ENCODE results near the gene TNFRSF13B.
A peak's percentile ranks its signal among the peaks of the same experiment; 100 is the strongest.

TNFRSF13B gene

GRCh38 chr17:16947470-16947869, 24.4 kb downstream of the TNFRSF13B start:
- peaks cover 11% of the 10 kb centered on the region; the same call in 1 of the 2 replicates for H3F3A ChIP-seq (ENCODE audit: insufficient read depth)
- peaks cover 44% of the 10 kb centered on the region for H3K36me3 ChIP-seq (ENCODE audit: low read length)
- H2AFZ ChIP-seq (ENCODE audit: low read depth, low read length, severe bottlenecking) = no peak overlapping the region
- H3K27ac ChIP-seq (ENCODE audit: low read depth, low read length) = peak overlapping the region; percentile 53
- H3K27me3 ChIP-seq (ENCODE audit: low read length) = no peaks in the 10 kb centered on the region
- no peak overlapping the region for H3K4me3 ChIP-seq (ENCODE audit: insufficient read depth, low read length, poor library complexity, severe bottlenecking)
- 0 out of 2 replicates have a peak, but pooled peaks cover 4% of the 10 kb centered on the region for H4K20me1 ChIP-seq (ENCODE audit: low read depth, low read length)
- H3K9me3 ChIP-seq (ENCODE audit: insufficient read depth, low read length) = no peaks in the 10 kb centered on the region
- no peak overlapping the region for H3K9ac ChIP-seq (ENCODE audit: low read length)
- H3K79me2 ChIP-seq (ENCODE audit: insufficient read depth, low read length) = peaks cover 50% of the 10 kb centered on the region
- H3K9me2 ChIP-seq (replicated peaks; ENCODE audit: insufficient read depth, low read length) = no peaks in the 10 kb centered on the region
- no peak for TF ChIP-seq EZH2phosphoT487 (conservative IDR thresholded peaks at IDR 0.05; ENCODE audit: low read length)
- no peak for TF ChIP-seq CTCF (IDR thresholded peaks at IDR 0.05; ENCODE audit: insufficient read depth, low read length, poor library complexity, severe bottlenecking)
- H3K4me2 ChIP-seq (ENCODE audit: low read depth, low read length, poor library complexity, severe bottlenecking) = peak overlapping the region; percentile 30

GRCh38 chr17:16945663-16946218, 26.2 kb downstream of the TNFRSF13B start:
- Histone ChIP-seq H3K9me3 (ENCODE audit: insufficient read depth, low read length) (no peaks in the 10 kb centered on the region), H3K79me2 (ENCODE audit: insufficient read depth, low read length) (peaks cover 39% of the 10 kb centered on the region), H2AFZ (ENCODE audit: low read depth, low read length, severe bottlenecking) (no peak overlapping the region), H3K4me2 (ENCODE audit: low read depth, low read length, poor library complexity, severe bottlenecking) (no peak overlapping the region), H3K9me2 (replicated peaks; ENCODE audit: insufficient read depth, low read length) (no peaks in the 10 kb centered on the region), H3K36me3 (ENCODE audit: low read length) (peaks cover 44% of the 10 kb centered on the region), H3K9ac (ENCODE audit: low read length) (no peak overlapping the region), H3F3A (ENCODE audit: insufficient read depth) (peaks cover 11% of the 10 kb centered on the region; the same call in 1 of the 2 replicates), H3K27me3 (ENCODE audit: low read length) (no peaks in the 10 kb centered on the region), H3K27ac (ENCODE audit: low read depth, low read length) (no peak overlapping the region), H3K4me3 (ENCODE audit: insufficient read depth, low read length, poor library complexity, severe bottlenecking) (no peak overlapping the region), H4K20me1 (ENCODE audit: low read depth, low read length) (0 out of 2 replicates have a peak, but pooled peaks cover 4% of the 10 kb centered on the region)
- no peak for TF ChIP-seq EZH2phosphoT487 (conservative IDR thresholded peaks at IDR 0.05; ENCODE audit: low read length)
- TF ChIP-seq CTCF (IDR thresholded peaks at IDR 0.05; ENCODE audit: insufficient read depth, low read length, poor library complexity, severe bottlenecking) = no peak

GRCh38 chr17:16945136-16945482, 26.8 kb downstream of the TNFRSF13B start:
- Histone ChIP-seq H3F3A (ENCODE audit: insufficient read depth) (peaks cover 11% of the 10 kb centered on the region; the same call in 1 of the 2 replicates), H3K9me3 (ENCODE audit: insufficient read depth, low read length) (no peaks in the 10 kb centered on the region), H3K4me3 (ENCODE audit: insufficient read depth, low read length, poor library complexity, severe bottlenecking) (no peak overlapping the region), H3K4me2 (ENCODE audit: low read depth, low read length, poor library complexity, severe bottlenecking) (no peak overlapping the region), H2AFZ (ENCODE audit: low read depth, low read length, severe bottlenecking) (no peak overlapping the region), H3K36me3 (ENCODE audit: low read length) (peaks cover 38% of the 10 kb centered on the region), H3K9ac (ENCODE audit: low read length) (no peak overlapping the region), H3K27me3 (ENCODE audit: low read length) (no peaks in the 10 kb centered on the region), H3K27ac (ENCODE audit: low read depth, low read length) (no peak overlapping the region), H3K9me2 (replicated peaks; ENCODE audit: insufficient read depth, low read length) (no peaks in the 10 kb centered on the region), H4K20me1 (ENCODE audit: low read depth, low read length) (0 out of 2 replicates have a peak, but pooled peaks cover 4% of the 10 kb centered on the region), H3K79me2 (ENCODE audit: insufficient read depth, low read length) (peaks cover 33% of the 10 kb centered on the region)
- TF ChIP-seq CTCF (IDR thresholded peaks at IDR 0.05; ENCODE audit: insufficient read depth, low read length, poor library complexity, severe bottlenecking) = no peak
- no peak for TF ChIP-seq EZH2phosphoT487 (conservative IDR thresholded peaks at IDR 0.05; ENCODE audit: low read length)

Data from SU-DHL-6 (cell line).